Endothelial cell of umbilical vein (primary cell): ENCODE measurements around the gene OR2T34. TPM values are rescaled to one million over a fixed set of nuclear protein-coding genes. Genes with fewer than 3 reads are reported as not detected.

Experiments used
- BruUV-seq: library from RNA; stranded (reverse); fragments of 400-500 nt; replicated peaks from 2 replicates; lab custom pipeline; 2021; lab: Mats Ljungman, UMichigan
- CTCF ChIA-PET: fragments of 300-600, 350-600 bp; sonication (Branson Sonifier 250); formaldehyde crosslinking; loops from one replicate; lab custom pipeline; 2021; ENCODE audit warnings: antibody characterized with exemption, inconsistent platforms; lab: Charles Lee
- POLR2A ChIA-PET: fragments of 300-600, 350-600 bp; sonication (Branson Sonifier 250); formaldehyde crosslinking; loops from one replicate; lab custom pipeline; 2021; ENCODE audit warnings: antibody characterized with exemption, inconsistent platforms; lab: Charles Lee
- DNase-seq: peaks from one replicate; pipeline ENCODE4 v3.0.0-alpha.2; 2011; ENCODE audit warnings: low read depth, low spot score
- FAIRE-seq: peaks from 2 replicates; lab custom pipeline; 2011; peaks lifted over from hg19 to GRCh38; lab: Jason Lieb, UNC
- H2AFZ ChIP-seq: 2 replicates; pipeline ENCODE4 v1.6.0; 2012; ENCODE audit warnings: low read depth, low read length, control low read depth, inconsistent platforms
- H3K27ac ChIP-seq: 2 replicates; pipeline ENCODE4 v1.5.1; 2011; ENCODE audit warnings: low read depth, mild to moderate bottlenecking, control low read depth, low read length, moderate library complexity; ENCODE audit not compliant: insufficient read depth
- H3K27me3 ChIP-seq, 2 experiments: 2 replicates each; pipeline versions ENCODE4 v1.6.0 to v1.6.1; 2011; ENCODE audit warnings: low read length in 2 of 2, mixed read lengths in 1 of 2; ENCODE audit not compliant: control insufficient read depth in 2 of 2, insufficient read depth in 2 of 2
- H3K36me3 ChIP-seq, 2 experiments: 2 replicates in 1 of 2; 3 replicates in 1 of 2; pipeline ENCODE4 v1.5.1; 2011; ENCODE audit warnings: low read length in 2 of 2, mild to moderate bottlenecking in 1 of 2, moderate library complexity in 1 of 2; ENCODE audit not compliant: control insufficient read depth in 2 of 2, insufficient read depth in 2 of 2; ENCODE audit errors: extremely low read depth in 1 of 2
- H3K4me1 ChIP-seq: 3 replicates; pipeline ENCODE4 v1.5.1; 2011; ENCODE audit warnings: mild to moderate bottlenecking, low read length; ENCODE audit not compliant: control insufficient read depth, insufficient read depth; ENCODE audit errors: extremely low read depth
- H3K4me2 ChIP-seq: 2 replicates; pipeline ENCODE4 v1.6.1; 2011; ENCODE audit warnings: low read length, control low read depth, mixed read lengths; ENCODE audit not compliant: insufficient read depth
- H3K4me3 ChIP-seq, 3 experiments: fragments of 200-600 bp in 1 of 3; sonication (generic), shearing (Covaris generic) in 1 of 3; replicated peaks in 1 of 3; 2 replicates each; pipeline ENCODE4 v1.5.1; 2011 to 2016; ENCODE audit warnings: control low read depth in 3 of 3, low read length in 3 of 3, mild to moderate bottlenecking in 2 of 3, inconsistent platforms in 1 of 3, low read depth in 1 of 3, moderate library complexity in 1 of 3; ENCODE audit not compliant: insufficient read depth in 1 of 3
- H3K79me2 ChIP-seq: 2 replicates; pipeline ENCODE4 v1.6.0; 2012; ENCODE audit warnings: low read length, inconsistent platforms; ENCODE audit not compliant: control insufficient read depth, insufficient read depth
- H3K9ac ChIP-seq: replicated peaks from 2 replicates; pipeline ENCODE3; 2011; ENCODE audit warnings: low read length, control low read depth; ENCODE audit not compliant: insufficient read depth; ENCODE audit errors: extremely low read depth
- H3K9me1 ChIP-seq: replicated peaks from 3 replicates; pipeline ENCODE4 v1.6.0; 2011; ENCODE audit warnings: mild to moderate bottlenecking, low read length; ENCODE audit not compliant: control insufficient read depth, insufficient read depth; ENCODE audit errors: extremely low read depth
- H3K9me3 ChIP-seq: replicated peaks from 2 replicates; pipeline ENCODE4 v1.5.1; 2012; ENCODE audit warnings: low read length, inconsistent platforms; ENCODE audit not compliant: control insufficient read depth, insufficient read depth
- H4K20me1 ChIP-seq: replicated peaks from 2 replicates; pipeline ENCODE3; 2011; ENCODE audit warnings: mild to moderate bottlenecking, low read length; ENCODE audit not compliant: control insufficient read depth, insufficient read depth; ENCODE audit errors: extremely low read depth
- EZH2 ChIP-seq: IDR thresholded peaks from 2 replicates; pipeline ENCODE4 v1.6.1; 2012; ENCODE audit warnings: borderline replicate concordance, low read depth, mild to moderate bottlenecking, moderate library complexity, low read length, inconsistent platforms; ENCODE audit not compliant: severe bottlenecking
- FOS ChIP-seq: IDR thresholded peaks from 2 replicates; pipeline ENCODE4 v1.6.1; 2011; ENCODE audit warnings: mild to moderate bottlenecking, low read length, moderate library complexity, borderline replicate concordance; ENCODE audit not compliant: insufficient read depth
- GATA2 ChIP-seq: IDR thresholded peaks from 2 replicates; pipeline ENCODE4 v1.7.0; 2011; ENCODE audit warnings: low read depth, mild to moderate bottlenecking, moderate library complexity, mixed read lengths, low read length; ENCODE audit not compliant: insufficient read length, insufficient read depth
- JUN ChIP-seq: IDR thresholded peaks from 2 replicates; pipeline ENCODE4 v1.6.1; 2011; ENCODE audit warnings: borderline replicate concordance, low read depth; ENCODE audit not compliant: insufficient read length, insufficient read depth
- MYC ChIP-seq: IDR thresholded peaks from one replicate; pipeline ENCODE4 v1.6.1; 2011; ENCODE audit warnings: mild to moderate bottlenecking, low read depth, low read length
- POLR2A ChIP-seq: IDR thresholded peaks from 2 replicates; pipeline ENCODE4 v1.6.1; 2012; ENCODE audit warnings: low read depth, mild to moderate bottlenecking, control low read depth, low read length
- POLR2AphosphoS5 ChIP-seq: IDR thresholded peaks from 2 replicates; pipeline ENCODE4 v1.6.1; 2012; ENCODE audit warnings: low read depth, mild to moderate bottlenecking, control low read depth, low read length, moderate library complexity; ENCODE audit not compliant: insufficient read depth
- dilution Hi-C: fragments of 300-500 bp; cut with MboI; formaldehyde crosslinking; loops from one replicate; pipeline ENCODE4 v1.15.0; 2019; ENCODE audit warnings: low sequenced_read_pairs; ENCODE audit not compliant: extremely low pct_ligation_motif_present
- intact Hi-C: fragments of 100-400 bp; cut with micrococcal nuclease; formaldehyde crosslinking; loops from one replicate; pipeline ENCODE4 v1.10.0; 2022
- polyA plus RNA-seq, 4 experiments: library from polyadenylated mRNA; depleted of rRNA in 3 of 4; stranded (reverse) in 3 of 4; unstranded in 1 of 4; fragments of >200 nt; gene quantifications; 2 replicates each; pipeline versions ENCODE4 v1.2.1 to v1.2.3, GENCODE V29; 2011 to 2012; ENCODE audit warnings: missing spikeins in 1 of 4
- total RNA-seq: library from RNA; stranded (reverse); gene quantifications from 2 replicates; pipeline ENCODE4 v1.2.3, GENCODE V29; 2021
- TF ChIP-seq, protein P1 (sequence below), 2 donors: IDR thresholded peaks; 1 replicate in 1 of 2; 2 replicates in 1 of 2; pipeline ENCODE4 v1.5.1; 2011; ENCODE audit warnings: low read length in 2 of 2, mild to moderate bottlenecking in 2 of 2, moderate library complexity in 2 of 2, control low read depth in 1 of 2, inconsistent platforms in 1 of 2, low read depth in 1 of 2; ENCODE audit not compliant: insufficient read depth in 1 of 2; ENCODE audit errors: extremely low read depth in 1 of 2
- TF ChIP-seq, protein P2 (sequence below): IDR thresholded peaks from 2 replicates; pipeline ENCODE4 v1.6.1; 2011; ENCODE audit not compliant: insufficient read depth, insufficient read length

OR2T34 gene
- total and polyA plus RNA-seq, 2 donors (not counting 3 experiments of a cell fraction or from before 2014, with no cell fraction given): not detected

GRCh38 chr1:248593226-248593625 is 18.7 kb upstream of the OR2T34 start:
- H3K4me2 ChIP-seq: no peak overlapping the region
- ChIA-PET POLR2A (no interaction called here), CTCF (no interaction called here)
- TF ChIP-seq, protein P1, sequence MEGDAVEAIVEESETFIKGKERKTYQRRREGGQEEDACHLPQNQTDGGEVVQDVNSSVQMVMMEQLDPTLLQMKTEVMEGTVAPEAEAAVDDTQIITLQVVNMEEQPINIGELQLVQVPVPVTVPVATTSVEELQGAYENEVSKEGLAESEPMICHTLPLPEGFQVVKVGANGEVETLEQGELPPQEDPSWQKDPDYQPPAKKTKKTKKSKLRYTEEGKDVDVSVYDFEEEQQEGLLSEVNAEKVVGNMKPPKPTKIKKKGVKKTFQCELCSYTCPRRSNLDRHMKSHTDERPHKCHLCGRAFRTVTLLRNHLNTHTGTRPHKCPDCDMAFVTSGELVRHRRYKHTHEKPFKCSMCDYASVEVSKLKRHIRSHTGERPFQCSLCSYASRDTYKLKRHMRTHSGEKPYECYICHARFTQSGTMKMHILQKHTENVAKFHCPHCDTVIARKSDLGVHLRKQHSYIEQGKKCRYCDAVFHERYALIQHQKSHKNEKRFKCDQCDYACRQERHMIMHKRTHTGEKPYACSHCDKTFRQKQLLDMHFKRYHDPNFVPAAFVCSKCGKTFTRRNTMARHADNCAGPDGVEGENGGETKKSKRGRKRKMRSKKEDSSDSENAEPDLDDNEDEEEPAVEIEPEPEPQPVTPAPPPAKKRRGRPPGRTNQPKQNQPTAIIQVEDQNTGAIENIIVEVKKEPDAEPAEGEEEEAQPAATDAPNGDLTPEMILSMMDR (IDR thresholded peaks at IDR 0.05; ENCODE audit: extremely low read depth in 1 of 2, insufficient read depth in 1 of 2, low read depth in 1 of 2, low read length in 2 of 2): no peak
- TF ChIP-seq EZH2 (no peak), POLR2AphosphoS5 (no peak), JUN (no peak), MYC (no peak), POLR2A (no peak), FOS (no peak), GATA2 (no peak)
- TF ChIP-seq, protein P2, sequence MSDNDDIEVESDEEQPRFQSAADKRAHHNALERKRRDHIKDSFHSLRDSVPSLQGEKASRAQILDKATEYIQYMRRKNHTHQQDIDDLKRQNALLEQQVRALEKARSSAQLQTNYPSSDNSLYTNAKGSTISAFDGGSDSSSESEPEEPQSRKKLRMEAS: no peak
- DNase-seq: no peak
- FAIRE-seq: no peak
- H3K4me3 ChIP-seq: no peak overlapping the region
- no peaks in the 10 kb centered on the region for H3K36me3 ChIP-seq
- H3K9me1 ChIP-seq: no peaks in the 10 kb centered on the region
- H3K27ac ChIP-seq: no peak overlapping the region
- H2AFZ ChIP-seq: no peak overlapping the region
- no peaks in the 10 kb centered on the region for H3K9me3 ChIP-seq
- H4K20me1 ChIP-seq: no peaks in the 10 kb centered on the region
- dilution Hi-C loops (no loop called here), intact Hi-C loops (no loop called here)
- no peaks in the 10 kb centered on the region for H3K4me1 ChIP-seq
- no peak overlapping the region for H3K9ac ChIP-seq
- BruUV-seq: no TSS peak
- H3K27me3 ChIP-seq: no peaks in the 10 kb centered on the region
- no peaks in the 10 kb centered on the region for H3K79me2 ChIP-seq
